IMR-90 (cell line): ENCODE measurements around the gene HOXB6. TPM values are rescaled to one million over a fixed set of nuclear protein-coding genes. Genes with fewer than 3 reads are reported as not detected.

ENCODE experiments used
- ATAC-seq: fragments of 200-7000 bp; cut with Tn5 transposase; 2 replicates; pipeline ENCODE4 v1.9.1; 2020; ENCODE audit warnings: low read depth, mild to moderate bottlenecking, moderate library complexity
- BruUV-seq: library from RNA; stranded (reverse); fragments of 400-500 nt; replicated peaks from 2 replicates; lab custom pipeline; 2021; lab: Mats Ljungman, UMichigan
- CTCF ChIA-PET: fragments of 300-600 bp; formaldehyde crosslinking; extraction: SDS; loops from one replicate; lab custom pipeline; 2021; ENCODE audit warnings: antibody characterized with exemption; lab: Yijun Ruan, JAX
- POLR2A ChIA-PET: fragments of 300-600 bp; sonication (Branson Sonifier 250); formaldehyde crosslinking; loops from one replicate; lab custom pipeline; 2022; ENCODE audit warnings: antibody characterized with exemption; ENCODE audit not compliant: unreplicated experiment; lab: Charles Lee
- DNase-seq: peaks from one replicate; pipeline ENCODE4 v3.0.0; 2013
- H2AFZ ChIP-seq: replicated peaks from 2 replicates; pipeline ENCODE3; 2013; ENCODE audit warnings: low read length, mild to moderate bottlenecking; ENCODE audit not compliant: poor library complexity
- H2AK5ac ChIP-seq: 2 replicates; pipeline ENCODE4 v1.6.1; 2013; ENCODE audit warnings: low read depth, low read length, inconsistent platforms
- H2AK9ac ChIP-seq: replicated peaks from 2 replicates; pipeline ENCODE3; 2013; ENCODE audit warnings: mild to moderate bottlenecking, low read depth, low read length, moderate library complexity; ENCODE audit not compliant: poor library complexity
- H2BK120ac ChIP-seq: 2 replicates; pipeline ENCODE4 v1.6.1; 2013; ENCODE audit warnings: low read depth, low read length, inconsistent platforms
- H2BK15ac ChIP-seq: 3 replicates; pipeline ENCODE4 v1.6.1; 2013; ENCODE audit warnings: low read depth, low read length, inconsistent platforms
- H2BK20ac ChIP-seq: 2 replicates; pipeline ENCODE4 v1.6.1; 2013; ENCODE audit warnings: low read depth, mild to moderate bottlenecking, inconsistent platforms, low read length, moderate library complexity
- H2BK5ac ChIP-seq: 2 replicates; pipeline ENCODE4 v1.6.1; 2013; ENCODE audit warnings: mild to moderate bottlenecking, low read depth, low read length, inconsistent platforms; ENCODE audit not compliant: poor library complexity, severe bottlenecking
- H3K14ac ChIP-seq: replicated peaks from 2 replicates; pipeline ENCODE4 v1.6.1; 2013; ENCODE audit warnings: low read depth, low read length, inconsistent platforms
- H3K18ac ChIP-seq: 2 replicates; pipeline ENCODE4 v1.6.1; 2013; ENCODE audit warnings: low read depth, low read length, control low read depth
- H3K23ac ChIP-seq: 2 replicates; pipeline ENCODE4 v1.6.1; 2013; ENCODE audit warnings: low read depth, low read length, inconsistent platforms
- H3K27ac ChIP-seq: 2 replicates; pipeline ENCODE4 v1.5.1; 2013; ENCODE audit warnings: mild to moderate bottlenecking, control low read depth, low read length; ENCODE audit not compliant: insufficient read depth
- H3K27me3 ChIP-seq: 2 replicates; pipeline ENCODE4 v1.6.1; 2013; ENCODE audit warnings: low read length; ENCODE audit not compliant: control insufficient read depth, insufficient read depth
- H3K36me3 ChIP-seq: 2 replicates; pipeline ENCODE4 v1.6.1; 2013; ENCODE audit warnings: low read length, mixed read lengths; ENCODE audit not compliant: control insufficient read depth, insufficient read depth
- H3K4ac ChIP-seq: 2 replicates; pipeline ENCODE4 v1.6.1; 2013; ENCODE audit warnings: low read depth, low read length, inconsistent platforms
- H3K4me1 ChIP-seq: 2 replicates; pipeline ENCODE4 v1.6.1; 2013; ENCODE audit warnings: low read length, mixed read lengths; ENCODE audit not compliant: control insufficient read depth, insufficient read depth
- H3K4me2 ChIP-seq: 2 replicates; pipeline ENCODE4 v1.6.1; 2013; ENCODE audit warnings: low read depth, mild to moderate bottlenecking, control low read depth, low read length, moderate library complexity
- H3K4me3 ChIP-seq: 2 replicates; pipeline ENCODE4 v1.5.1; 2013; ENCODE audit warnings: low read depth, mild to moderate bottlenecking, control low read depth, low read length, moderate library complexity; ENCODE audit not compliant: insufficient read depth
- H3K56ac ChIP-seq: 2 replicates; pipeline ENCODE4 v1.6.1; 2013; ENCODE audit warnings: low read length, inconsistent platforms; ENCODE audit not compliant: insufficient read depth; ENCODE audit errors: extremely low read depth
- H3K79me1 ChIP-seq, 2 experiments: 2 replicates each; pipeline ENCODE4 v1.6.1; 2013; ENCODE audit warnings: low read length in 2 of 2, inconsistent platforms in 1 of 2, low read depth in 1 of 2
- H3K9ac ChIP-seq: 2 replicates; pipeline ENCODE4 v1.6.1; 2013; ENCODE audit warnings: low read depth, low read length, control low read depth
- H3K9me1 ChIP-seq: 2 replicates; pipeline ENCODE4 v1.6.1; 2013; ENCODE audit warnings: low read length, inconsistent platforms; ENCODE audit not compliant: insufficient read depth
- H3K9me3 ChIP-seq: 2 replicates; pipeline ENCODE4 v1.6.1; 2013; ENCODE audit warnings: low read length; ENCODE audit not compliant: control insufficient read depth, insufficient read depth
- H4K20me1 ChIP-seq: 2 replicates; pipeline ENCODE4 v1.6.1; 2013; ENCODE audit warnings: low read length, inconsistent platforms; ENCODE audit not compliant: insufficient read depth
- H4K5ac ChIP-seq: 2 replicates; pipeline ENCODE4 v1.6.1; 2013; ENCODE audit warnings: mild to moderate bottlenecking, low read depth, low read length, control low read depth
- H4K8ac ChIP-seq, 2 experiments: 2 replicates each; pipeline ENCODE4 v1.6.1; 2013; ENCODE audit warnings: low read depth in 2 of 2, low read length in 2 of 2, control low read depth in 1 of 2, inconsistent platforms in 1 of 2
- H4K91ac ChIP-seq: 2 replicates; pipeline ENCODE4 v1.6.1; 2013; ENCODE audit warnings: low read depth, low read length, inconsistent platforms; ENCODE audit not compliant: insufficient read depth
- BHLHE40 ChIP-seq: fragments of 150-350 bp; IDR thresholded peaks from 2 replicates; pipeline ENCODE4 v1.6.1; 2016; ENCODE audit warnings: mild to moderate bottlenecking, low read depth, low read length
- CEBPB ChIP-seq: IDR thresholded peaks from 2 replicates; pipeline ENCODE4 v1.6.1; 2012; ENCODE audit warnings: low read depth, low read length, improper control_type of control experiment
- MAFK ChIP-seq: IDR thresholded peaks from 2 replicates; pipeline ENCODE4 v1.6.1; 2012; ENCODE audit warnings: low read depth, low read length, improper control_type of control experiment
- MAZ ChIP-seq: IDR thresholded peaks from 2 replicates; pipeline ENCODE4 v1.6.1; 2012; ENCODE audit warnings: low read depth, mild to moderate bottlenecking, low read length, improper control_type of control experiment, moderate library complexity, borderline replicate concordance
- RFX5 ChIP-seq: IDR thresholded peaks from 2 replicates; pipeline ENCODE4 v1.8.0; 2012; ENCODE audit warnings: low read depth, mild to moderate bottlenecking, low read length, moderate library complexity
- WGBS, 2 experiments: methylation state at CpG; one replicate each; pipeline versions ENCODE4 v1.1.5 to v1.1.7; 2013; ENCODE audit warnings: missing lambda C conversion rate in 2 of 2; ENCODE audit not compliant: insufficient read length in 1 of 2; ENCODE audit errors: extremely low coverage in 2 of 2; 5-methylcytosine and 5-hydroxymethylcytosine counted together
- dilution Hi-C: fragments of 300-500 bp; cut with HindIII; formaldehyde crosslinking; loops from one replicate; pipeline ENCODE4 v1.14.3; 2018; ENCODE audit warnings: low sequenced_read_pairs; ENCODE audit not compliant: unreplicated experiment
- in situ Hi-C: fragments of 300-500 bp; cut with MboI; formaldehyde crosslinking; loops from 3 replicates; pipeline ENCODE4 v1.14.3; 2019; ENCODE audit warnings: low sequenced_read_pairs, inconsistent platforms, mixed read lengths
- intact Hi-C: fragments of 100-400 bp; cut with micrococcal nuclease; formaldehyde crosslinking; loops from 2 replicates; pipeline ENCODE4 v1.10.0; 2022
- polyA plus RNA-seq, 3 experiments: library from polyadenylated mRNA; depleted of rRNA; stranded (reverse); fragments of >200 nt; gene quantifications; 2 replicates each; pipeline ENCODE4 v1.2.3, GENCODE V29; 2012; ENCODE audit warnings: low replicate concordance in 1 of 3
- total RNA-seq: library from RNA; depleted of rRNA; stranded (reverse); fragments of >200 nt; gene quantifications from 2 replicates; pipeline ENCODE4 v1.2.3, GENCODE V29; 2012
- TF ChIP-seq, protein P1 (sequence below): fragments of 150-350 bp; IDR thresholded peaks from 2 replicates; pipeline ENCODE4 v1.6.1; 2017; ENCODE audit warnings: mild to moderate bottlenecking, antibody characterized with exemption, low read length, low read depth

Gene HOXB6
- total and polyA plus RNA-seq, 2 of the 4 experiments (the other 2 are of a cell fraction), result 11.1 to 42.2 TPM

DNA sequence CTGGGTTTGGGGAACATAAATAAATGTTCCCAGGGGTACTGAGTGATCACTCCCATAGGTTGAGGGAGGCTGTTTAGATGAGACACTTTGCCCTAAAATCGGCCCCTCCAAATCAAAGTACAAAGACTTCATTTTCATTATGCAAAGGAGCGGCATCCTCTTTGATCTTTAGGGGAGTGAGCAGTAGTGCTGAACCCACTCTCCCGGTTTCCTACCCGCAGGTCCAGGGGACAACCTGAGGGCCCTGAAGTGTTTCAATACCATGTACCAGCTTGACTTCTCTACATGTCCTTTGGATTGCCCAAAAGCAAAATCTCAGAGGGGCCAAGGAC lies 3.6 kb downstream of the HOXB6 start (continued):
- TF ChIP-seq, protein P1, sequence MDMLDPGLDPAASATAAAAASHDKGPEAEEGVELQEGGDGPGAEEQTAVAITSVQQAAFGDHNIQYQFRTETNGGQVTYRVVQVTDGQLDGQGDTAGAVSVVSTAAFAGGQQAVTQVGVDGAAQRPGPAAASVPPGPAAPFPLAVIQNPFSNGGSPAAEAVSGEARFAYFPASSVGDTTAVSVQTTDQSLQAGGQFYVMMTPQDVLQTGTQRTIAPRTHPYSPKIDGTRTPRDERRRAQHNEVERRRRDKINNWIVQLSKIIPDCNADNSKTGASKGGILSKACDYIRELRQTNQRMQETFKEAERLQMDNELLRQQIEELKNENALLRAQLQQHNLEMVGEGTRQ, result no peak
- no peak for TF ChIP-seq CEBPB

DNA sequence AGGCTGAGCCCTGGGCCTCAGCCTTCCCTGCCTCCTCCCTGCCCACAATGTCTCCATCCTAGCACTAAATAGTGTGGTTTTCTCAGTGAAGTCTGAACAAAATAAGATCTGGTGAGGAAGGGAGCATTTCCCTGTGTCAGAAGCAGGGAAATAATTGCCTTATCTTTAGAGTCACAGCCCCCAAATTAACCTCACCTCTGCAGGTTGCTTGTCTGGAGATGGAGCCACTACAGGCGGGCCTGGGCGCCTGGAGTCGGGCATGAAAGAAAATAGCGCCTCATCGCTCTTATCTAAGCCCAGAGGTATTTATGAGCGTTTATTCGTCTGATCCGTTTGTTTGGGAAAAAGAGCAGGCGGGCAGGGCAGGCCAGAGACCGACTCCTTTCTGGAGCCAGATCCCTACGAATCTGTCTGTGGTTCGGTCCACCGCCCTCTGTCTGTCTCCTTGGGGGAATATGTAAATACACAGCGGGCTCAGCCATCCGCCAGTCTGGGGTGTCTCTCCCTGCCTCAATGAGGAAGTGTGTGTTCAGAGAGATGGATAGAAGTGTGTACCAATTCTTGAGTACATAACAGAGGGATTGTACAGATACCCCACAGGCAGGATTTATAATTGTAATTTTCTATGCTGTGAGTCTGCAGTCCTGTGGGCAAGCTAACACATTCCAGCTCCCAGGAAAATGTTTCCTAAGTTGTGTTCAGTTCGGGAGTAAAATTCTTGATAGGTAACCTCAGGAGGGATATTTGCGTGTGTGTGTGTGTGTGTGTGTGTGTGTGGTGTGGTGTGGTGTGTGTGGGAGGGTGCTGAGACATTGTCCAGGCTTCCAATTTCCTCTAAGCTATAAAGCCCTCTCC lies 4.3 kb downstream of the HOXB6 start:
- H2AFZ ChIP-seq, result no peak overlapping the region
- peaks cover 6% of the 10 kb centered on the region; the same call in 1 of the 2 replicates for H3K36me3 ChIP-seq
- CTCF ChIA-PET, result interaction anchor here (0.6 kb wide), 1 partner anchor 272 kb away, joined by 3 read pairs; no protein-coding TSS in a partner anchor
- H2BK20ac ChIP-seq, result no peak overlapping the region
- H3K9ac ChIP-seq, result no peak overlapping the region
- no peak overlapping the region for H3K18ac ChIP-seq
- dilution Hi-C loops, result no loop called here
- no peak overlapping the region for H3K27ac ChIP-seq
- no TSS peak for BruUV-seq
- no peak overlapping the region for H2AK9ac ChIP-seq
- no peak overlapping the region; a peak in 1 of 4 replicates for H4K8ac ChIP-seq
- H4K20me1 ChIP-seq, result peaks cover 15% of the 10 kb centered on the region
- no peaks in the 10 kb centered on the region for H3K27me3 ChIP-seq
- H2BK5ac ChIP-seq, result no peak overlapping the region
- H3K4me2 ChIP-seq, result no peak overlapping the region
- 0 out of 2 replicates have a peak, but pooled peaks cover 3% of the 10 kb centered on the region for H3K9me1 ChIP-seq
- H4K5ac ChIP-seq, result no peak overlapping the region
- peak overlapping the region; percentile 35; the same call in 1 of the 3 replicates for H2BK15ac ChIP-seq
- in situ Hi-C loops, result no loop called here
- H3K4me3 ChIP-seq, result no peak overlapping the region
- ATAC-seq (no peak), DNase-seq (peak; percentile 24)
- H3K23ac ChIP-seq, result peak overlapping the region; percentile 74; the same call in 1 of the 2 replicates
- H2AK5ac ChIP-seq, result no peak overlapping the region
- H3K4me1 ChIP-seq, result peaks cover 5% of the 10 kb centered on the region
- peaks cover 24 to 42% of the 10 kb centered on the region in 2 experiments; a peak in 3 of 4 replicates for H3K79me1 ChIP-seq
- intact Hi-C loops, result no loop called here
- no peak for TF ChIP-seq BHLHE40
- TF ChIP-seq RFX5, result no peak
- TF ChIP-seq MAZ, result no peak
- TF ChIP-seq MAFK, result no peak
- no peak overlapping the region; the same call in 1 of the 2 replicates for H3K4ac ChIP-seq
- H4K91ac ChIP-seq, result no peak overlapping the region
- H3K14ac ChIP-seq, result no peak overlapping the region
- POLR2A ChIA-PET, result interaction anchor here (0.5 kb wide), 1 partner anchor 10 kb away, joined by 5 read pairs; no protein-coding TSS in a partner anchor
- no peak overlapping the region for H2BK120ac ChIP-seq
- 75% methylated on average over 11 of the region's 17 CpGs; no CpG with 5 or more reads in 1 of the 2 experiments for WGBS, 2 experiments
- no peaks in the 10 kb centered on the region for H3K9me3 ChIP-seq
- no peak overlapping the region for H3K56ac ChIP-seq
